Liver (tissue), 3 donors: ENCODE measurements around the gene KCTD16.

ENCODE experiments used
- CTCF ChIP-seq: fragments of 150-350 bp; IDR thresholded peaks from 2 replicates; pipeline ENCODE4 v1.5.1; 2017; ENCODE audit warnings: improper control_type of control experiment, low read depth, low read length; ENCODE audit not compliant: missing input control
- EGR1 ChIP-seq, 2 donors: IDR thresholded peaks; 2 replicates each; pipeline ENCODE4 v1.6.1; 2016 to 2018; ENCODE audit warnings: antibody characterized with exemption in 2 of 2, low read depth in 2 of 2
- NR2F2 ChIP-seq: IDR thresholded peaks from 2 replicates; pipeline ENCODE4 v1.6.1; 2016; ENCODE audit warnings: antibody characterized with exemption
- REST ChIP-seq: IDR thresholded peaks from 2 replicates; pipeline ENCODE4 v1.6.1; 2016; ENCODE audit warnings: antibody characterized with exemption, mild to moderate bottlenecking
- RXRA ChIP-seq, 2 donors: IDR thresholded peaks; 2 replicates each; pipeline ENCODE4 v1.6.1; 2017 to 2018; ENCODE audit warnings: antibody characterized with exemption in 2 of 2, mild to moderate bottlenecking in 1 of 2
- TAF1 ChIP-seq: conservative IDR thresholded peaks from 2 replicates; pipeline ENCODE4 v1.6.1; 2016; ENCODE audit warnings: antibody characterized with exemption, mild to moderate bottlenecking
- TF ChIP-seq, protein P1 (sequence below): IDR thresholded peaks from 2 replicates; pipeline ENCODE4 v1.6.1; 2016; ENCODE audit warnings: antibody characterized with exemption
- TF ChIP-seq, protein P2 (sequence below): IDR thresholded peaks from 2 replicates; pipeline ENCODE4 v1.6.1; 2016; ENCODE audit warnings: antibody characterized with exemption
- donor health status: healthy.
- donor health status: healthy.

GRCh38 chr5:144433140-144433822 lies 262.6 kb downstream of the KCTD16 start:
- TF ChIP-seq CTCF (no peak), RXRA (IDR thresholded peaks at IDR 0.05) (no peak), NR2F2 (no peak), TAF1 (no peak), EGR1 (IDR thresholded peaks at IDR 0.05; ENCODE audit: low read depth in 2 of 2) (no peak), REST (no peak)
- TF ChIP-seq, protein P1, sequence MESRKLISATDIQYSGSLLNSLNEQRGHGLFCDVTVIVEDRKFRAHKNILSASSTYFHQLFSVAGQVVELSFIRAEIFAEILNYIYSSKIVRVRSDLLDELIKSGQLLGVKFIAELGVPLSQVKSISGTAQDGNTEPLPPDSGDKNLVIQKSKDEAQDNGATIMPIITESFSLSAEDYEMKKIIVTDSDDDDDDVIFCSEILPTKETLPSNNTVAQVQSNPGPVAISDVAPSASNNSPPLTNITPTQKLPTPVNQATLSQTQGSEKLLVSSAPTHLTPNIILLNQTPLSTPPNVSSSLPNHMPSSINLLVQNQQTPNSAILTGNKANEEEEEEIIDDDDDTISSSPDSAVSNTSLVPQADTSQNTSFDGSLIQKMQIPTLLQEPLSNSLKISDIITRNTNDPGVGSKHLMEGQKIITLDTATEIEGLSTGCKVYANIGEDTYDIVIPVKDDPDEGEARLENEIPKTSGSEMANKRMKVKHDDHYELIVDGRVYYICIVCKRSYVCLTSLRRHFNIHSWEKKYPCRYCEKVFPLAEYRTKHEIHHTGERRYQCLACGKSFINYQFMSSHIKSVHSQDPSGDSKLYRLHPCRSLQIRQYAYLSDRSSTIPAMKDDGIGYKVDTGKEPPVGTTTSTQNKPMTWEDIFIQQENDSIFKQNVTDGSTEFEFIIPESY, result no peak
- TF ChIP-seq, protein P2, sequence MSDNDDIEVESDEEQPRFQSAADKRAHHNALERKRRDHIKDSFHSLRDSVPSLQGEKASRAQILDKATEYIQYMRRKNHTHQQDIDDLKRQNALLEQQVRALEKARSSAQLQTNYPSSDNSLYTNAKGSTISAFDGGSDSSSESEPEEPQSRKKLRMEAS, result no peak
